HepG2 (cell line): ENCODE results near the gene COX4I2. TPM values are rescaled to one million over a fixed set of nuclear protein-coding genes. Genes with fewer than 3 reads are reported as not detected.

Experiments
- AKAP8 ChIP-seq: sonication (generic); formaldehyde crosslinking; IDR thresholded peaks from 2 replicates; pipeline ENCODE4 v1.5.1; 2020; ENCODE audit warnings: mild to moderate bottlenecking, missing genetic modification reagents
- EED ChIP-seq: sonication (generic); formaldehyde crosslinking; IDR thresholded peaks from 2 replicates; pipeline ENCODE4 v1.5.0; 2020; ENCODE audit warnings: mild to moderate bottlenecking, missing genetic modification reagents
- EZH2 ChIP-seq: conservative IDR thresholded peaks from 2 replicates; pipeline ENCODE4 v1.6.1; 2012; ENCODE audit warnings: mild to moderate bottlenecking, low read depth, low read length, moderate library complexity
- HDAC2 ChIP-seq: sonication (generic); formaldehyde crosslinking; IDR thresholded peaks from 2 replicates; pipeline ENCODE4 v1.4.0; 2020; ENCODE audit warnings: missing genetic modification reagents
- HOXA3 ChIP-seq: sonication (generic); formaldehyde crosslinking; IDR thresholded peaks from 2 replicates; pipeline ENCODE4 v1.5.0; 2020; ENCODE audit warnings: missing genetic modification reagents
- KDM6A ChIP-seq: IDR thresholded peaks from 2 replicates; pipeline ENCODE4 v1.6.1; 2016; ENCODE audit warnings: low read depth
- LBX2 ChIP-seq: sonication (generic); formaldehyde crosslinking; IDR thresholded peaks from 2 replicates; pipeline ENCODE4 v1.5.0; 2020; ENCODE audit warnings: missing genetic modification reagents, mild to moderate bottlenecking, borderline replicate concordance
- MLX ChIP-seq: IDR thresholded peaks from 2 replicates; pipeline ENCODE4 v1.6.1; 2016
- MLXIP ChIP-seq: sonication (generic); formaldehyde crosslinking; IDR thresholded peaks from 2 replicates; pipeline ENCODE4 v1.9.0; 2021; ENCODE audit warnings: missing genetic modification reagents, borderline replicate concordance
- MXD4 ChIP-seq: IDR thresholded peaks from 2 replicates; pipeline ENCODE4 v1.6.1; 2016; ENCODE audit warnings: mild to moderate bottlenecking, missing biosample characterization, missing genetic modification reagents
- PATZ1 ChIP-seq: sonication (generic); formaldehyde crosslinking; IDR thresholded peaks from 2 replicates; pipeline ENCODE4 v1.4.0; 2020; ENCODE audit warnings: missing genetic modification reagents
- PITX1 ChIP-seq: sonication (generic); formaldehyde crosslinking; IDR thresholded peaks from 2 replicates; pipeline ENCODE4 v1.5.1; 2020; ENCODE audit warnings: mild to moderate bottlenecking, missing genetic modification reagents
- POLR2G ChIP-seq: fragments of 200-400 bp; formaldehyde crosslinking; IDR thresholded peaks from 2 replicates; pipeline ENCODE4 v1.6.1; 2018; ENCODE audit warnings: mild to moderate bottlenecking, low read depth, low read length, moderate library complexity
- RBAK ChIP-seq: sonication (generic); formaldehyde crosslinking; IDR thresholded peaks from 2 replicates; pipeline ENCODE4 v1.5.1; 2020; ENCODE audit warnings: mild to moderate bottlenecking, missing genetic modification reagents
- RFX1 ChIP-seq: fragments of 450-650 bp; IDR thresholded peaks from 2 replicates; pipeline ENCODE4 v1.6.1; 2017
- SMAD3 ChIP-seq: sonication (generic); formaldehyde crosslinking; IDR thresholded peaks from 2 replicates; pipeline ENCODE4 v1.4.0; 2020; ENCODE audit warnings: missing genetic modification reagents
- SP1 ChIP-seq, 2 experiments: fragments of 450-650 bp in 1 of 2; sonication (generic) in 1 of 2; formaldehyde crosslinking in 1 of 2; IDR thresholded peaks; 2 replicates each; pipeline versions ENCODE4 v1.4.0 to v1.6.1; 2016 to 2020; ENCODE audit warnings: missing genetic modification reagents in 1 of 2
- U2AF1 ChIP-seq: fragments of 200-400 bp; formaldehyde crosslinking; optimal IDR thresholded peaks from 2 replicates; pipeline ENCODE3; 2017; ENCODE audit warnings: mild to moderate bottlenecking, low read depth, low read length
- XBP1 ChIP-seq: sonication (generic); formaldehyde crosslinking; IDR thresholded peaks from 2 replicates; pipeline ENCODE4 v1.5.0; 2020; ENCODE audit warnings: missing genetic modification reagents
- ZNF24 ChIP-seq: fragments of 450-650 bp; IDR thresholded peaks from 2 replicates; pipeline ENCODE4 v1.6.1; 2017; ENCODE audit warnings: antibody characterized with exemption, mild to moderate bottlenecking
- ZNF510 ChIP-seq: sonication (generic); formaldehyde crosslinking; IDR thresholded peaks from 2 replicates; pipeline ENCODE4 v1.4.0; 2020; ENCODE audit warnings: low read depth, mild to moderate bottlenecking, missing genetic modification reagents
- ZNF546 ChIP-seq: sonication (generic); formaldehyde crosslinking; conservative IDR thresholded peaks from 2 replicates; pipeline ENCODE4 v1.8.1; 2023; ENCODE audit warnings: mild to moderate bottlenecking, missing genetic modification reagents
- ZUFSP ChIP-seq: sonication (generic); formaldehyde crosslinking; IDR thresholded peaks from 2 replicates; pipeline ENCODE4 v1.9.0; 2021; ENCODE audit warnings: missing genetic modification reagents, mild to moderate bottlenecking, borderline replicate concordance
- polyA plus RNA-seq, 8 experiments: library from polyadenylated mRNA; depleted of rRNA in 3 of 8; stranded (reverse) in 7 of 8; unstranded in 1 of 8; fragments of >200 nt; fragmentation: Illumina TruSeq in 4 of 8; extraction: Trizol in 4 of 8; gene quantifications; 2 replicates each; pipeline versions ENCODE4 v1.2.1 to v1.2.3, GENCODE V29; 2011 to 2016; ENCODE audit warnings: low read depth in 4 of 8, missing spikeins in 1 of 8, mixed read lengths in 1 of 8; ENCODE audit not compliant: insufficient read depth in 1 of 8
- total RNA-seq, 5 experiments: library from RNA; depleted of rRNA; stranded (reverse); fragments of >200 nt; fragmentation: Illumina TruSeq; extraction: Trizol; gene quantifications; 2 replicates each; pipeline ENCODE4 v1.2.3, GENCODE V29; 2016; ENCODE audit warnings: low read depth in 1 of 5

The COX4I2 gene
- total and polyA plus RNA-seq, 2 of the 13 experiments (the other 11 are each of a cell fraction or from before 2014, with no cell fraction given) = 1.1 TPM; not detected in 1

GRCh38 chr20:31608251-31608945 is 29.3 kb upstream of the COX4I2 start (continued):
- TF ChIP-seq PITX1 (CRISPR knock-in tag) = peak; percentile 97
- peak; percentile 27; the same call in 1 of the 2 replicates for TF ChIP-seq ZNF546 (CRISPR knock-in tag)
- peak; percentile 77; the same call in 1 of the 2 replicates for TF ChIP-seq ZNF510 (CRISPR knock-in tag)
- TF ChIP-seq SP1 (IDR thresholded peaks at IDR 0.05) = no peak
- peak; percentile 89 for TF ChIP-seq SP1 (CRISPR knock-in tag; IDR thresholded peaks at IDR 0.05)
- no peak for TF ChIP-seq RFX1
- no peak; the same call in 1 of the 2 replicates for TF ChIP-seq XBP1 (CRISPR knock-in tag)
- TF ChIP-seq SMAD3 (CRISPR knock-in tag) = peak; percentile 95; the same call in 1 of the 2 replicates
- TF ChIP-seq ZUFSP (CRISPR knock-in tag) = 0 out of 2 replicates have a peak, but pooled peaks have one; percentile 63
- peak; percentile 97 for TF ChIP-seq EED (CRISPR knock-in tag)
- no peak for TF ChIP-seq U2AF1
- peak; percentile 87; the same call in 1 of the 2 replicates for TF ChIP-seq MLXIP (CRISPR knock-in tag)
- TF ChIP-seq RBAK (CRISPR knock-in tag) = peak; percentile 52; the same call in 1 of the 2 replicates
- peak; percentile 100 for TF ChIP-seq PATZ1 (CRISPR knock-in tag)
- TF ChIP-seq MLX (CRISPR knock-in tag) = peak; percentile 96
- peak; percentile 99 for TF ChIP-seq HOXA3 (CRISPR knock-in tag)
- TF ChIP-seq POLR2G = peak; percentile 81
- peak; percentile 97 for TF ChIP-seq MXD4 (CRISPR knock-in tag)
- peak; percentile 94 for TF ChIP-seq ZNF24
- TF ChIP-seq EZH2 = no peak
- TF ChIP-seq AKAP8 (CRISPR knock-in tag) = peak; percentile 99
- TF ChIP-seq LBX2 (CRISPR knock-in tag) = peak; percentile 82; the same call in 1 of the 2 replicates
- peak; percentile 99 for TF ChIP-seq KDM6A (CRISPR knock-in tag)
- TF ChIP-seq HDAC2 (CRISPR knock-in tag) = peak; percentile 100
